HUDEP-2 (cell line): ENCODE results near the gene AASS.

Experiments
- DNase-seq, 76 experiments: peaks; one replicate each; lab custom pipeline; 2025; ENCODE audit not compliant: unreplicated experiment in 76 of 76; lab: John Stamatoyannopoulos, UW

The AASS gene

GRCh38 chr7:122132341-122132740 is 11.7 kb downstream of the AASS start:
- no peak for DNase-seq

GRCh38 chr7:122123746-122124145 is 20.3 kb downstream of the AASS start:
- DNase-seq: no peak

GRCh38 chr7:122118757-122119156 is 25.3 kb downstream of the AASS start:
- no peak for DNase-seq

GRCh38 chr7:122103064-122103463 is 41.0 kb downstream of the AASS start:
- DNase-seq: no peak

GRCh38 chr7:122100021-122100420 is 44.0 kb downstream of the AASS start:
- peak in 5 of 76 experiments; percentile 0 to 32 (median 18) for DNase-seq

GRCh38 chr7:122095642-122096041 is 48.4 kb downstream of the AASS start:
- no peak for DNase-seq

- no peak for DNase-seq
These were observed 49.5 kb downstream of the AASS start for GRCh38 chr7:122094549-122094948.

- DNase-seq: peak in 60 of 76 experiments; percentile 0 to 69 (median 37)
These were observed 50.9 kb downstream of the AASS start for GRCh38 chr7:122092964-122093797.

GRCh38 chr7:122082670-122083069 is 61.4 kb downstream of the AASS start:
- no peak for DNase-seq

GRCh38 chr7:122082160-122082559 is 61.9 kb downstream of the AASS start:
- no peak for DNase-seq

- no peak for DNase-seq
These were observed 70.4 kb downstream of the AASS start for GRCh38 chr7:122073635-122074034.

- DNase-seq: no peak
These were observed 71.0 kb downstream of the AASS start for GRCh38 chr7:122072924-122073599.

- no peak for DNase-seq
These were observed 71.8 kb downstream of the AASS start for GRCh38 chr7:122072272-122072671.

- DNase-seq: no peak
These were observed 73.2 kb downstream of the AASS start for GRCh38 chr7:122070834-122071233.

GRCh38 chr7:122070062-122070461 is 74.0 kb downstream of the AASS start:
- DNase-seq: no peak

GRCh38 chr7:122068999-122069398 is 75.0 kb downstream of the AASS start:
- DNase-seq: no peak

- no peak for DNase-seq
These were observed 76.0 kb downstream of the AASS start for GRCh38 chr7:122068046-122068445.

- DNase-seq: no peak
These were observed 77.0 kb downstream of the AASS start for GRCh38 chr7:122067077-122067476.

- DNase-seq: no peak
These were observed 79.1 kb downstream of the AASS start for GRCh38 chr7:122064971-122065370.

GRCh38 chr7:122063146-122063545 is 80.9 kb downstream of the AASS start:
- DNase-seq: no peak

- DNase-seq: no peak
These were observed 84.5 kb downstream of the AASS start for GRCh38 chr7:122059542-122059941.

GRCh38 chr7:122056977-122057376 is 87.1 kb downstream of the AASS start:
- DNase-seq: no peak
